Measurements from ENCODE around the gene RFX6. TPM values are rescaled to one million over a fixed set of nuclear protein-coding genes. Genes with fewer than 3 reads are reported as not detected.
"Not testable (repeated sequence)": the region's sequence is repeated elsewhere in the genome, so short reads cannot be mapped to it uniquely, and the experiment has no call there.

The RFX6 gene
- total RNA-seq (ENCODE audit: unreplicated experiment), result not detected
- long read RNA-seq, result 0 reads

- TF ChIP-seq CTCF (IDR thresholded peaks at IDR 0.05; ENCODE audit: partially characterized antibody, unreplicated experiment), result no peak
- Mint-ChIP-seq H3K27me3 (ENCODE audit: unreplicated experiment) (peaks cover 17% of the 10 kb centered on the region), H3K36me3 (ENCODE audit: unreplicated experiment) (no peaks in the 10 kb centered on the region), H3K27ac (ENCODE audit: unreplicated experiment) (no peak within 1 kb of the TSS), H3K9me3 (ENCODE audit: unreplicated experiment) (no peaks in the 10 kb centered on the region), H3K4me3 (ENCODE audit: unreplicated experiment) (peak within 1 kb of the TSS; percentile 92), H3K4me1 (ENCODE audit: low read depth, unreplicated experiment) (peaks cover 6% of the 10 kb centered on the region)
- DNase-seq, result peak; percentile 36
Observed at GRCh38 chr6:116876635-116877611, at the start of gene RFX6. RFX6 (plus strand) TSS chr6:116877242; CDS start chr6:116877276, 34 bp downstream.

GRCh38 chr6:116827561-116828240, 49.3 kb upstream of the RFX6 start:
- peaks cover 6% of the 10 kb centered on the region for H3K36me3 Mint-ChIP-seq (ENCODE audit: unreplicated experiment)
- no peaks in the 10 kb centered on the region for H3K4me1 Mint-ChIP-seq (ENCODE audit: low read depth, unreplicated experiment)
- no peak overlapping the region for H3K4me3 Mint-ChIP-seq (ENCODE audit: unreplicated experiment)
- H3K27me3 Mint-ChIP-seq (ENCODE audit: unreplicated experiment), result no peaks in the 10 kb centered on the region
- DNase-seq, result no peak
- H3K27ac Mint-ChIP-seq (ENCODE audit: unreplicated experiment), result no peak overlapping the region
- TF ChIP-seq CTCF (IDR thresholded peaks at IDR 0.05; ENCODE audit: partially characterized antibody, unreplicated experiment), result no peak
- no peaks in the 10 kb centered on the region for H3K9me3 Mint-ChIP-seq (ENCODE audit: unreplicated experiment)

GRCh38 chr6:116828983-116829382, 48.1 kb upstream of the RFX6 start, which contains the start of gene GPRC6A:
GPRC6A (minus strand) TSS chr6:116829083; CDS start chr6:116829013, 70 bp downstream.
- TF ChIP-seq CTCF (IDR thresholded peaks at IDR 0.05; ENCODE audit: partially characterized antibody, unreplicated experiment), result no peak
- DNase-seq, result no peak
- no peaks in the 10 kb centered on the region for H3K36me3 Mint-ChIP-seq (ENCODE audit: unreplicated experiment)
- H3K27ac Mint-ChIP-seq (ENCODE audit: unreplicated experiment), result no peak within 1 kb of the TSS
- H3K4me1 Mint-ChIP-seq (ENCODE audit: low read depth, unreplicated experiment), result no peaks in the 10 kb centered on the region
- no peak within 1 kb of the TSS for H3K4me3 Mint-ChIP-seq (ENCODE audit: unreplicated experiment)
- no peaks in the 10 kb centered on the region for H3K27me3 Mint-ChIP-seq (ENCODE audit: unreplicated experiment)
- no peaks in the 10 kb centered on the region for H3K9me3 Mint-ChIP-seq (ENCODE audit: unreplicated experiment)

GRCh38 chr6:116834526-116834925, 42.5 kb upstream of the RFX6 start:
- DNase-seq; H3K27ac Mint-ChIP-seq (ENCODE audit: unreplicated experiment); H3K4me1 Mint-ChIP-seq (ENCODE audit: low read depth, unreplicated experiment); H3K4me3 Mint-ChIP-seq (ENCODE audit: unreplicated experiment); H3K36me3 Mint-ChIP-seq (ENCODE audit: unreplicated experiment); H3K9me3 Mint-ChIP-seq (ENCODE audit: unreplicated experiment); H3K27me3 Mint-ChIP-seq (ENCODE audit: unreplicated experiment): not testable (repeated sequence)

- H3K4me3 Mint-ChIP-seq (ENCODE audit: unreplicated experiment), result no peak overlapping the region
Observed at GRCh38 chr6:116836606-116837342, 40.3 kb upstream of the RFX6 start.

More at GRCh38 chr6:116836606-116837342, 40.3 kb upstream of the RFX6 start:
- Mint-ChIP-seq H3K27me3 (ENCODE audit: unreplicated experiment) (peaks cover 2% of the 10 kb centered on the region), H3K27ac (ENCODE audit: unreplicated experiment) (no peak overlapping the region), H3K9me3 (ENCODE audit: unreplicated experiment) (no peaks in the 10 kb centered on the region), H3K4me1 (ENCODE audit: low read depth, unreplicated experiment) (no peaks in the 10 kb centered on the region), H3K36me3 (ENCODE audit: unreplicated experiment) (no peaks in the 10 kb centered on the region)
- no peak for DNase-seq
- TF ChIP-seq CTCF (IDR thresholded peaks at IDR 0.05; ENCODE audit: partially characterized antibody, unreplicated experiment), result no peak

All from glutamatergic neuron (in vitro differentiated cells).